GM19438 (cell line): ENCODE measurements around the gene SNAP47.

Experiments used
- ATAC-seq: cut with Tn5 transposase; IDR thresholded peaks from one replicate; pipeline ENCODE4 v1.9.1; 2021; ENCODE audit warnings: low read depth; ENCODE audit not compliant: unreplicated experiment

Gene SNAP47

DNA sequence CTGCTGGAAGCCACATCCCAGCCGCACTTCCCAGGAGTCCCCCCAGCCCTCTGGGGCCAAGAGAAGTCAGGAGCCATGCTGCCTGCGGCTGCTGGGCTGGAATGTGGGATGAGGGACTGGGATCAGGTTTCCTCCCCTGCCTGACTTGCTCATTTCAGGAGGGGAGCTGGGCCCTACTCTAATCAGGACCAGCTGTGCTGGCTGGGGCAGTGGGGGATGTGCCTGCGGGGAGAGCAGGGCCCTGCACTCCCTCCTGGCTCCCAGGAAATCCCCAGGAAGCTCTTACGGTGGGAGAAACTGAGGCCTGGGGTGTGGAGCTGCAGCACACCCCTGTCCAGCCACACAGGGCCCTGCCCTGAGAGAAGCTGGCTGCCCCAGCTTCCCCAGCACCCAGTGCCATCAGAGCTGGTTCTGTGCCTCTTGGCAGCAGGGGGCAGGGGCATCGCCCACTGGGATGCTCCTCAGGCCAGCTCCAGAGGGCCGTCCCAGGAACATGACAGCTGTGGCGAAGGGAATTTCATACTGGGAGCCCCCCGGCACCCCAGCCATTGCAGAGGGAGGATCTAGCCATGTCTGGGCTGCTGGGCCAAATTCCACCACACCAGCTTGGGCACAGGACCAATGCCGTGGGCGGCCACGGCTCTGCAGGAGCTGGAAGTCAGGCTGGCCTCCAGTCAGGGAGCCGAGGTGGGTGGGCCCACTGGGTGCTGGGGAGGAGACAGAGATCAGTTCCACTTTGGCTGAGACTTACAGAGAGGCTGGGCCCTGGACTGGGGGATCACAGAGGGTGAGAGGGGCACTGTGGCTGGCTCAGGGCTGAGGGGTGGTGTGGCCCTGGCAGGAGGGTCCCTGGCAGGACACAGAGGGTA lies 58.9 kb downstream of the SNAP47 start:
- no peak for ATAC-seq

DNA sequence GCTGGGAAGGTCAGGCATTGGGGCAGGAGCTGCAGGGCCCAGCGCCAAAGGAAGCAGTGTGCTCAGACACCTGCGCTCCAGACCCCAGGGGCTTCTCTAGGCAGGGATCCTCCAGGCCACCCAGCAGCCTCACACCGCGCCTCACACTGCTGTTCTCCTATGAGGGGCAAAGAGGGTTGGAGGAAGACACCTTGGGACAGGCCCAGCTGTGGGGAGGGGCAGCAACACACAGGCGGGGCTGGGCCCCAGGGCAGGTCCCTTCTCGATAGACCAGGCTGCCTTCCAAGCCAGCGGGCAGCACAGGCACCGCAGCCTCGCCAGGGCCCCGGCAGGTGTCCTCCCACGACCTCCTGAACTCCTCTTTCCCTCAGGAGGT lies 59.6 kb downstream of the SNAP47 start:
- no peak for ATAC-seq

DNA sequence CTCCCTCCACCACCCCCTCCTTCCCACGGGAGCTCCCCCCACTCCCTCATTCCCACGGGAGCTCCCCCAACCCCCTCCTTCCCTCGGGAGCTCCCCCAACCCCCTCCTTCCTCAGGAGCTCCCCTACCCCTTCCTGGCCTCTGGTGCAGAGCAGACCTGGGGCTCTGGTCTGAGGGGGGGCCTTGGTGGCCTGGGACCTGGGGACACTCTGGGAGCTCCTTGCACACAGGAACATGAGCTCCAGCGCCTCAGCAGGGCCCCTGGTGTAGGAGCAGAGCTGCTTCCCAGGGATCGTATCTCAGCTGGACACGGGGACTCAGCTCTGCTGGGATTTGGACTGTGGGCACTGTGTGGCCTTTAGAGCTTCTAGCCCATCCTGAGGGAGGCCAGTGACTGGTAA lies 60.5 kb downstream of the SNAP47 start:
- ATAC-seq, result no peak

DNA sequence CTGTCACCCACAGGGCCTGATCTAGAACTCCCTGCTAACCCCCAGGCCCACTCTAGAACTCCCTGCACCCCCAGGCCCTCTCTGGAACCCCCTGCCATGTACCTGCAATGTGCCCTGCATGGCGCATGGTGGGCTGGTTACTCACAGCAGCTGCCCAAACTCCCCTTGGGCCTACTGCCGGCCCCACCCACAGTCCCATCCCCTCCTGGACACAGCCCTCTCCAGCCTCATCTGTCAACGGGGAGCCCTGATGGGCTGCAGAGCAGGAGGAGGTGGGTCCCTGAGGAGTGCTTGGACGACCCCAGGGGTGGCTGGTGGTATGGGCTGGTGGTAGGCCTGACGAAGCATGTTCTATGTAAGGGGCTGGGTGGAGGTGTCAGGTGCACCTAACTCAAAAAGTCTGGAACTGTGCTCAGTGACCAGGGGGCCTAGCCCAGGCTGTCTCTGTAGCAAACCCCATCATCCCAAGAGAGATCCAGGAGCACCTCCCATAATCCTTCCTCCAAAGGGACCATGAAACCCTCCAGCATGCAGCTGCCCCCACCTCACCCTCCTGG lies 61.2 kb downstream of the SNAP47 start:
- no peak for ATAC-seq

DNA sequence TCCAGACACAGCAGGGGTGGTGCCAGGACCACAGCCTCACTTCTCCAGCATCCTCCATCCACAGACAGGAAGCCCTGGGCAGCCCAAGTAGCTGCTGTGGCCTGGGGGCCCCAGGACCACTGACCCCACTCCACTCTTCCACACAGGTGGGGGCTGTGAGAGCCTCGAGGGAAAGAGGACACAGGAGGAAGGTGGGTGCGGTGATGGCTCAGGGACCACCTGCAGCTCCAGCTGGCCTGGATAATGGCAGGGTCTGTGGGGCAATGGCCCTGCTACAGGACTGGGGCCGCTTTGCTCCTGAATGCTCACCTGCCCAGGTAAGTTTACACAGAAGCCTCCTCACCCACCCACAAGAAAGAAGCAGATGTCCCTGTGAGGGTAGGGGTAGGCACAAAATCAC lies 61.9 kb downstream of the SNAP47 start:
- no peak for ATAC-seq

DNA sequence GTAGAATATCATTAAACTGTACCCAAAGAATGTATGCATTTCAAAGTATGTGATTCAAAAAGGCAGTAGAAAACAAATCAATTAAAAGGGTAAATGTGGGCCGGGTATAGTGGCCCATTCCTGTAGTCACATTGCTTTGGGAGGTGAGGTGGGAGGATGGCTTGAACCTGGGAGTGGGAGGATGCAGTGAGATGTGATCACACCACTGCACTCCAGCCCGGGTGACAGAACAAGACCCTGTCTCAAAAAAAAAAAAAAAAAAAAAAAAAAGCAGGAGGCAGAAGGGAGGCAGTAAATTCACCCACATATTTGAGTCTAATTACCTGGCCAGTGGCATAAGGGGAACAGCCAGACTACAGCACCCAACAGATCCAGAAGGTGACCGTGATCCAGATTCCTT lies 62.4 kb downstream of the SNAP47 start:
- ATAC-seq, result no peak

DNA sequence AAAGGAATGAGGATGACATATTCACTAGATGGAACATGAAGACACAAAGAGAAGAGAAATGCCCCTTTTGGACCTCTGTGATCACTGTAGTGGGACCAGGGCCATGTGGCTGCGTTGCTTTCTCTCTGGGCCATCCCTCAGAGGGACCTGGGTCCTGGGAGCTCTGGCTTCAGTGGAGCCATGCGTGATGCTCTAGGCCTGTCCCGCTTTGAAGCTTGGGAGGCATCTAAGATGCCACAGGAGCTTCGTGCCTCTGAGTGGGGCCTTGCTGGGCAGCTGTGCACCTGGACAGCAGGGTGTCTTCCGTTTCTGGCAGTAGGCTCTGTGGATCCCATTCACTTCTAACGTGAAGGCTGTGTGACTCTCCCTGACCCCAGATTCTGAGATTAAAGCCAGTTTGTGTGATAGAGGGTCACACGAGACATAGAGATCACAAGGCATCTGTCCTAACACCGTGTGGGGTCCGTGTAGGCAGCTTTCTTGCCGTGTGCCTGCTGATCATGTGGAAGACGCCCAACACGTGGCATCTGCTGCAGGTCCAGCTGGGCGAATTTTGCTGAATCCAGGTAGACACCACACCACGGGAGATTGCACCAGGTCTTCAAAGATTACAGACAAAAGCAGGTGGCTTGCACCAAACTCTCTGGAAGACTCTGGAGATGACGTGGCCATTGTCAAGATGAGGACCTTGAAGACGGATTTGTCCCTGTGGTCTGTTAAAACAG lies 63.0 kb downstream of the SNAP47 start:
- no peak for ATAC-seq

DNA sequence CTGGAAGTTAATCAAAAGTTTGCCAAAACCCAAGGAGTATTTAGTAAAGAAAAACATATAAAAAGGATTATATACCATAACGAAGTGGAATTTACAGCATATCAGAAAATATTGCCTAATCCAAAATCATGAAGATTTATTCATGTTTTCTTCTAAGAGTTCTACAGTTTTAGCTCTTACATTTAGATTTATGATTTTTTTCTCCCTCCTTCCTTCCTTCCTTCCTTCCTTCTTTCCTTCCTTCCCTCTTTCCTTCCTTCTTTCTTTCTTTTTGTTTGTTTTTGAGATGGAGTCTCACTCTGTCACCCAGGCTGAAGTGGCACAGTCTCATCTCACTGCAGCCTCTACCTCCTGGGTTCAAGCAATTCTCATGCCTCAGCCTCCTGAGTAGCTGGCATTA lies 64.5 kb downstream of the SNAP47 start:
- ATAC-seq, result no peak

DNA sequence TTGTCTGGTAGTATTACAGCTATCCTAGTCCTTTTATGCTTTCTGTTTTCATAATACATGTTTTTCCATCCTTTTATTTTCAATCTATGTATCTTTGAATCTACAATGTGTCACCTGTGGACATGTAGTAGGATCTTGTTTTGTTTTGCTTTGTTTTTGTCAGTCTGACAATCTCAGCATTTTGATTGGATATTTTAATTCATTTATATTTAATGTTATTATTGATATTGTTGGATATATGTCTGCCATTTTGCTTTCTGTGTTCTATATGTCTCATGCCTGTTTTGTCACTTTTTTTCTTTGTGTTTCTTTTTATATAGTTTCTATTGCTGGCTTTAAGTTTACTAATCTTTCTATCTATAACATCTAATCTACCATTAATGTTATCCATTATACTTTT lies 68.7 kb downstream of the SNAP47 start:
- ATAC-seq, result no peak

DNA sequence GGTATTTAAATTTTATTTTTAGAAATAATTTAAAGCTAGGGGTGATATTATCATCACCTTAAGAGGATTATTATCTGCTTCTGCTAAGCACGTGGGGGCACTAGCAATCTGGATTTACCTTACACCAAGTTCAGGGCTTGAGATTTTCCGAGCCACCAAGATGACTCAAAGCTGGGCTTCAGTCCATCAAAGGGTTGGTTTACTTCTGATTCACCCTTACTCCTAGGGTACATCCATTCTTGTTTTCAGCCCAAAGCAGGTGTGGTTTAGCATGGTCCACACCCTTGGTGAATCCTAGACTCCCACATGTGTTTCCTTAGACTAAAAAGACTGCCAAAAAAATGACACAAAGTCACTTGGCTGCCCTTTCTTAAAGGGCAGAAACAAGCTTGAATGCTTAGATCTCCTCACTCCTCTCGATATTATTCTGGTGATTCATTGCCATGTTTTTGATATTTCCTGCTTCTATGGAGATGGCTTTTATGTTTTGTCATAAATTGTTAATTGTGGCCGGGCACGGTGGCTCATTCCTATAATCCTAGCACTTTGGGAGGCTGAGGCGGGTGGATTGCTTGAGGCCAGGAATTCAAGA lies 70.5 kb downstream of the SNAP47 start:
- ATAC-seq, result no peak

DNA sequence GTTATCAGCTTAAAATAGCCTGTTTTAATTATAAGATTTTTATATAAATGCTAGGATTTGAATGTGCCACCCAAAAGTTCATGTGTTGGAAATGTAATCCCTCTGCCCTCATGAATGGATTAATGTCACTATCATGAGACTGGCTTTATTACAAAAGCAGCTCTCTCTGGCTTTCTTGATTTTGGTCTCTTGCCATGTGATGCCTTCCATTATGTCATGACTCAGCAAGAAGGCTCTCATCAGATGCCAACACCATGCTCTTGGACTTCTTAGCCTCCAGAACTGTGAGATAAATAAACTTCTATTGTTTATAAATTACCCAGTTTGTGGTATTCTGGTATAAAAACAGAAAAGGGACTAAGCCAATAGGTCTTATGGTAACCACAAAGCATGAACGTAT lies 73.3 kb downstream of the SNAP47 start:
- no peak for ATAC-seq

DNA sequence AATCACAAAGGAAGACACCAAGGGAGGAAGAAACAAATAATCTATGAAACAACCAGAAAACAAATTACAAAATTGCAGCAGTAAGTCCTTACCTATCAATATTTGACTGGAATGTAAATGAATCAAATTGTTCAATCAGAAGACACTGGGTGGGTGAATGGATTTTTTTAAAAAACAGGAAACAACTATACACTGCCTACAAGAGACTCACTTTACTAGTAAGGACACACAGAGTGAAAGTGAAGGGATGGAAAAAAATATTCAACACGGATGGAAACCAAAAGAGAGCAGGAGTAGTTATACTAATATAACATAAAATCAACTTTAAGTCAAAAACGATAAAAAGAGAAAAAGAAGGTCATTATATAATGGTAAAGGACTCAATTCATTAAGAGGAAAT lies 73.8 kb downstream of the SNAP47 start:
- no peak for ATAC-seq

DNA sequence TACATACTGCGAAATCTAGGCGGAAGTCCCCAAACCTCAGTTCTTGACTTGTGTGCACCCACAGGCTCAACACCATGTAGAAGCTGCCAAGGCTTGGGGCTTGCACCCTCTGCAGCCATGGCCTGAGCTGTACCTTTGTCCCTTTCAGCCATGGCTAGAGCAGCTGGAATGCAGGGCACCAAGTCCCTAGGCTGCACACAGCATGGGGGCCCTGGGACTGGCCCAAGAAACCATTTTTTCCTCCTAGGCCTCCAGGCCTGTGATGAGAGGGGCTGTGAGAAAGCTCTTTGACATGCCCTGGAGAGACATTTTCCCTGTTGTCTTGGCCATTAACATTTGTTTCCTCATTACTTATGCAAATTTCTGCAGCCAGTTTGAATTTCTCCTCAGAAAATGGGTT lies 78.7 kb downstream of the SNAP47 start:
- no peak for ATAC-seq

DNA sequence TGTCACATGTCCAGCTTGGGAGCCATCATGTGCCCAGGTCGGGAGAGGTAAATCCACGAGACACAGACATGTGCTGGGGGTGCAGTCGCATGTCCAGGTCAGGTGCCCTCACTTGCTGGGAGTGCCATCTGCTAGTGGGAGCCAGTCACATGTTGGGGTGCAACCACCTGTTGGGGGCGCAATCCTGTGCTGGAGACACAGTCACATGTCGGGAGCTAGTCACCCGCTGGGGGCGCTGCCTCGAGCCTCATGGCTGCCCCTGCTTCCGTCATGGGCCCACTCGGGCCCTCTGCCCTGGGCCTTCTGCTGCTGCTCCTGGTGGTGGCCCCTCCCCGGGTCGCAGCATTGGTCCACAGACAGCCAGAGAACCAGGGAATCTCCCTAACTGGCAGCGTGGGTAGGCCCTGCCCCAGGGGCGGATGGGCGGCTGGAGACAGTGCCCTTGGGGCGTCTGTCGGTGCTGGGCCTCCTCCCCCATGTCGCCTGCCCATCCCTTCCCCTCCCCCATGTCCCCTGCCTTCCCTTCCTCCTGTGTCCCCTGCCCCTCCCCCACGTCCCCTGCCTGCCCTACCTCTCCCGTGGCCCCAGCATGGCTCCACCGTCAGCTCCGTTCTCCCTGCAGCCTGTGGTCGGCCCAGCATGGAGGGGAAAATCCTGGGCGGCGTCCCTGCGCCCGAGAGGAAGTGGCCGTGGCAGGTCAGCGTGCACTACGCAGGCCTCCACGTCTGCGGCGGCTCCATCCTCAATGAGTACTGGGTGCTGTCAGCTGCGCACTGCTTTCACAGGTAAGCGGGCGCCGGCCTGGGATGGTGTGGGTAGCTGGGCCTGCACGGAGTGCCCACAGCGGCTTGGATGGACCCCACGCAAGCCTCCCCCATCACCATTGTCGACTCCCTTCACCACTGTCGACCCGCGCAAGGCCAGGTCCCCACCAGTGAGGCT lies 80.5 kb downstream of the SNAP47 start, which contains the start of gene PRSS38:
TSS of gene PRSS38 (plus strand) at position 208 of the 942 bp plus-strand sequence. CDS start at position 250, 42 bp downstream.
- ATAC-seq, result no peak

DNA sequence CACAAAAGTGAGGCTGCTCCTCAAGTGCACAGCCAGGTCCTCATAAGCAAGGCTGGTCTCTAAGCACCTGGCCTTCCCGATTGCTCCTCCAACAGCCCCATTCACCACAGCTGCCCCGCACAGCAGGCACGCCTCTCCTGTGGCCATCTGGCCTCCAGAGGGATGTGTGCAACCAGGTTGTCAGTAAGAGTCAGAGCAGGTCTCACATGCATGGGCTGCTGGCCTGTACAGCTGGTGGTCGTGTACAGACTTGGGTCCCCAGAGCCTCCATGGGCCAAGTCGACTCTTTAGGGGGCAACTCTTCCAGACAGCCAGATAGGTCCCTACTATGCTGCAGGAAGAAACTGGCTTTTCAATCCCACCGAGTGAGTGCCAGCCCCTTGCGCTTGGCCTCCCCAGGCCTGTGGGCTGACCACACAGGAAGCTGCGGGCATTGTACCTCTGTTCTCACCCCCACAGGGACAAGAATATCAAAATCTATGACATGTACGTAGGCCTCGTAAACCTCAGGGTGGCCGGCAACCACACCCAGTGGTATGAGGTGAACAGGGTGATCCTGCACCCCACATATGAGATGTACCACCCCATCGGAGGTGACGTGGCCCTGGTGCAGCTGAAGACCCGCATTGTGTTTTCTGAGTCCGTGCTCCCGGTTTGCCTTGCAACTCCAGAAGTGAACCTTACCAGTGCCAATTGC lies 81.7 kb downstream of the SNAP47 start:
- no peak for ATAC-seq

DNA sequence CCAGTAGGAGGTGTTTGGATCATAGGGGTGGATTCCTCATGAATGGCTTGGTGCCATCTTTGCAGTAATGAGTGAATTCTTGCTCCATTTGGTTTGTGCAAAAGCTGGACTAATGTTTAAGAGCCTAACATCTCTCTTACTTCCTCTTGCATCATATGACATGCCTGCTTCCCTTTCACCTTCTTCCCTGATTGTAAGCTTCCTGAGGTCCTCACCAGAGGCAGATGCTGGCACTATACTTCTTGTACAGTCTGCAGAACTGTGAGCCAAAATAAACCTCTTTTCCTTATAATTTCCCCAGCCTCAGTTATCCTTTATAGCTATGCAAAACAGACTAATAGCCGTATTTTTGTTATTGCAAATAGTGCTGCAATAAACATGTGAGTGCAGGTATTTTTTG lies 88.3 kb downstream of the SNAP47 start:
- ATAC-seq, result no peak

DNA sequence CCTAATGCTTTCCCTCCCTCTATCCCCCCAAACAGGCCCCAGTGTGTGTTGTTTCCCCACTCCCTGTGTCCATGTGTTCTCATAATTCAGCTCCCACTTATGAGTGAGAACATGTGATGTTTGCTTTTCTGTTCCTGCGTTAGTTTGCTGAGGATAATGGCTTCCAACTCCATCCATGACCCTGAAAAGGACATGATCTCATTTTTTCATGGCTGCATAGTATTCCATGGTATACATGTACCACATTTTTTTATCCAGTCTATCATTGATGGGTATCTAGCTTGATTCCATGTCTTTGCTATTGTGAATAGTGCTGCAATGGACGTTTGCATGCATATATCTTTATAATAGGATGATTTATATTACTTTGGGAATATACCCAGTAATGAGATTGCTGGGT lies 89.0 kb downstream of the SNAP47 start:
- ATAC-seq, result no peak

DNA sequence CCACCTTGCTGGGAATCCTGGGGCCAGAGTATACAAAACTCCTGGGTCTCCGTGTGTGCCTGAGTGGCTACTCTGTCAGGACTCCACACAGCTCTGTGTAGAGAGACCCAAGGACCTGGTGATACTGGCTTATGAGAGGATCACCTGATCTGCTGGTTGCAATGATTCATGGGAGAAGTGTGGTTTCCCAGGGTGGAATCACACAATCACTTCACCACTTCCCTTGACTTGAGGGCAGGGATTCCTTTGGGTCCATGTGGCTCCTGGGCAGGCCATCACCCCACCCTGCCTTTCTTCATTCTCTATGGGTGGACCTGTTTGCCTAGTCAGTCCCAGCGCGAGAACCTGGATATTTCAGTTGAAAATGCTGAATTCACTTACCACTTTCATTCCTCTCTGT lies 93.6 kb downstream of the SNAP47 start:
- no peak for ATAC-seq
